Neutrophil (primary cell): ENCODE measurements around the gene PLEKHA7.

Experiments
- H3K27ac ChIP-seq: fragments of 200-600 bp; sonication (generic); 2 replicates; pipeline ENCODE4 v1.5.1; 2016; ENCODE audit warnings: mild to moderate bottlenecking, moderate library complexity
- H3K27me3 ChIP-seq: fragments of 200-600 bp; sonication (generic); 2 replicates; pipeline ENCODE4 v1.6.0; 2016; ENCODE audit warnings: mild to moderate bottlenecking
- H3K36me3 ChIP-seq: fragments of 200-600 bp; sonication (generic); 2 replicates; pipeline ENCODE4 v1.5.1; 2017
- H3K4me1 ChIP-seq, 2 experiments: fragments of 200-600 bp in 1 of 2; sonication (generic) in 1 of 2; 1 replicate in 1 of 2; 2 replicates in 1 of 2; pipeline versions ENCODE4 v1.5.1 to v1.6.1; 2013 to 2016; ENCODE audit warnings: low read depth in 1 of 2, low read length in 1 of 2, mild to moderate bottlenecking in 1 of 2, moderate library complexity in 1 of 2; ENCODE audit not compliant: control insufficient read depth in 1 of 2, insufficient read depth in 1 of 2
- H3K4me3 ChIP-seq, 2 experiments: fragments of 200-600 bp in 1 of 2; sonication (generic) in 1 of 2; 1 replicate in 1 of 2; 2 replicates in 1 of 2; pipeline ENCODE4 v1.5.1; 2013 to 2016; ENCODE audit warnings: low read depth in 1 of 2, low read length in 1 of 2, mild to moderate bottlenecking in 1 of 2, moderate library complexity in 1 of 2
- H3K9me3 ChIP-seq: fragments of 200-600 bp; sonication (generic); 2 replicates; pipeline ENCODE4 v1.5.1; 2016
- CTCF ChIP-seq: fragments of 200-600 bp; sonication (generic); IDR thresholded peaks from 2 replicates; pipeline ENCODE4 v1.5.1; 2016; ENCODE audit warnings: antibody characterized with exemption

PLEKHA7 gene

DNA sequence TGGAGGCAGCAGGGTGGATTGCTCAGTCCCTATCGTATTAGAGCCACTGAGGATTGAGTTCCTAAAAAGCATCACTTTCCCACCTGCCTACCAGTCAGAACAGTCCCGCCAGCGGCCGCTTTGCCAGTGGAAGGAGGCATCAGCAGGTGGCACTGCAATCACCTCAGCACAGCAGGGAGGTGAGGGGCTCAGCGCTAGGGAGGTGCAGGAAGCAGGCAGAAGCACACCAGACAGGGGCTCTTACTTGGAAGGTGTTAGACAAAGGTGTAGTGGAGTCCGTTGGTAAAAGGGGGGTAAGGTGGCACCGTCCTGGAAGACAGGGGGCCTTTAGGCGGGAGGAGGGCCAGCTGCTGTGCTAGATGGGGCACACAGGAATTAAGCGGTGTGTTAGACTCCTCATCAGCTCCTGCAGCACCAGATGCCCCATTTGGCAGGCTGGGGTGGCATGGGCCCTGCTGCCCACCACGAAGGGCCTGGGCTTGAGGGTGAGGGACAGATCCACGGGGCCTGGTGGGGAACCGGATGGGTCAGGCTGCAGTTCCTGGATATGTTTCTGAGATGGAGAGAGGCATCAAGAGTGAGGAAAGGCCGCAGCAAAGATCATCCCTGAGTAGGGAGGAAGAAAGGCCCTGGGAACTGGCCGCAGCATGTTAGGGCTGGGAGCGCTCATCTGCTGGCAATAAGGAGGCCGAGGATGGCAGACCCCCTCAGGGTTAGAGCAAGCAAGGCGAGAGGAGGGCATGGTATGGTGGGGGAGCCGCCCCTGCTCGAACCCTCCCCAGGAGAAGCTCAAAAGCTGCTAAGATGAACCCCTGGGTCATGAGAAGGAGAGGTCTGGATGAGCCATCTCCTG lies 233.3 kb downstream of the PLEKHA7 start:
- Histone ChIP-seq H3K27me3 (no peaks in the 10 kb centered on the region), H3K4me3 (no peak overlapping the region), H3K4me1 (peaks cover 4% of the 10 kb centered on the region in 2 experiments), H3K36me3 (no peaks in the 10 kb centered on the region), H3K27ac (no peak overlapping the region), H3K9me3 (no peaks in the 10 kb centered on the region)
- TF ChIP-seq CTCF: no peak

DNA sequence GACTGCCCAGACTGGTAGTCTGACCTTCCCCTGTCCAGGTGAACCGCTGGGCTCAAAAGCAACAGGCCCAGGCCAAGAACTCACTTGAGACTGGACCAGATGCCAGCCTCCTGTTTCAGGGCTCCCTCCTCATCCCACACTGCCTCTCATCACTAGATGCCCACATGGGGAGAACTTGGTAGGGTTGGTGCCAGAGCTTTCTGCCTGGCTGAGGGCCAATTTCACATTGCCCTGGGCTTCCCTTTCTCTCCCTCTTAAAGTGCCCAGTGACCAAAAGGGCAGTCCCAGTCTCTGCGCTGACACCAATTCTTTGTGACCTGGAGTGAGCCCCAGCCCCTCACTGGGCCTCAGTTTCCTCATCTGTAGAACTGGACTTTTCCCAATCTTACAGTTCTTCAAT lies 234.1 kb downstream of the PLEKHA7 start:
- no peaks in the 10 kb centered on the region for H3K27me3 ChIP-seq
- H3K27ac ChIP-seq: no peak overlapping the region
- H3K4me1 ChIP-seq: peaks cover 0 to 4% of the 10 kb centered on the region in 2 experiments
- TF ChIP-seq CTCF: no peak
- no peaks in the 10 kb centered on the region for H3K36me3 ChIP-seq
- H3K4me3 ChIP-seq: no peak overlapping the region
- H3K9me3 ChIP-seq: no peaks in the 10 kb centered on the region

GRCh38 chr11:16779436-16779835 lies 234.8 kb downstream of the PLEKHA7 start:
- no peak for TF ChIP-seq CTCF
- H3K27ac ChIP-seq: no peak overlapping the region
- H3K9me3 ChIP-seq: no peaks in the 10 kb centered on the region
- H3K4me1 ChIP-seq: peaks cover 0 to 4% of the 10 kb centered on the region in 2 experiments
- H3K36me3 ChIP-seq: no peaks in the 10 kb centered on the region
- no peaks in the 10 kb centered on the region for H3K27me3 ChIP-seq
- no peak overlapping the region for H3K4me3 ChIP-seq

- no peak for TF ChIP-seq CTCF
- Histone ChIP-seq H3K36me3 (no peaks in the 10 kb centered on the region), H3K27ac (no peak overlapping the region), H3K9me3 (no peaks in the 10 kb centered on the region), H3K4me1 (peaks cover 0 to 4% of the 10 kb centered on the region in 2 experiments), H3K4me3 (no peak overlapping the region), H3K27me3 (no peaks in the 10 kb centered on the region)
Measured at GRCh38 chr11:16778876-16779275, 235.3 kb downstream of the PLEKHA7 start.

DNA sequence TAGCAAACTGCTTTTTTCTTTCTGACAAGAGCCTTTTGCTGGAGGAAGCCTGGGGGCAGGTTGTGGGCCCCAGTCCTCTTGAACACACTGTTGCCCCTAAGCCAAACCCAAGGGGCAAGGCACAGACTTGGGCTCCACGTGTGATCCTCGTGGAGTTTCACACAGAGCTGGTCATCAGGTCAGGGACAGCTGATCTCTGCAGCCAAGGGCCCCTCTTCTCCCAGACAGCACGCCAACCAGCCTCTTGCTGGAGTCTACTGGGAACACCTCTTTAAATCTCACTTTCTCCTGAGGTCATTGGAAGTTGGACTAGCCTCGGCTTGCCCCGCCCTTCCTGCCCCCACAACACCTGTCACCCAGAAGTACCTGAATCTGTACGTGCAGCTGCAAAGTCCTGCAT lies 235.9 kb downstream of the PLEKHA7 start:
- Histone ChIP-seq H3K4me3 (no peak overlapping the region), H3K9me3 (no peaks in the 10 kb centered on the region), H3K27me3 (no peaks in the 10 kb centered on the region), H3K36me3 (no peaks in the 10 kb centered on the region), H3K4me1 (peaks cover 0 to 4% of the 10 kb centered on the region in 2 experiments), H3K27ac (no peak overlapping the region)
- TF ChIP-seq CTCF: no peak
